ENCODE data around the gene IGHMBP2. TPM values are rescaled to one million over a fixed set of nuclear protein-coding genes. Genes with fewer than 3 reads are reported as not detected.

Gene IGHMBP2
- total and polyA plus RNA-seq, 2 donors from 2014 or later = 8.8 to 19.6 TPM

- peak; percentile 60 to 93 (median 74) for DNase-seq
Observed at GRCh38 chr11:68890490-68891231, 13.0 kb upstream of the IGHMBP2 start.

GRCh38 chr11:68891351-68891948 lies 12.2 kb upstream of the IGHMBP2 start:
- Histone ChIP-seq H3K4me3 (ENCODE audit: low read length in 3 of 3) (no peak overlapping the region), H3K36me3 (ENCODE audit: control insufficient read depth in 2 of 3, insufficient read depth in 3 of 3, low read length in 3 of 3) (peaks cover 2 to 26% (median 12%) of the 10 kb centered on the region in 3 donors), H3K27me3 (ENCODE audit: control insufficient read depth, insufficient read depth, low read length) (no peaks in the 10 kb centered on the region), H3K9ac (ENCODE audit: low read length in 3 of 3) (peak overlapping the region in 1 of 3 donors; percentile 12), H3K4me1 (ENCODE audit: control insufficient read depth in 2 of 3, insufficient read depth in 2 of 3, low read depth in 1 of 3, low read length in 3 of 3) (peaks cover 0 to 8% (median 5%) of the 10 kb centered on the region in 3 donors), H3K27ac (ENCODE audit: low read depth in 2 of 2, low read length in 2 of 2) (peak overlapping the region; percentile 23 to 28), H3K9me3 (ENCODE audit: control insufficient read depth in 2 of 3, insufficient read depth in 1 of 3, low read length in 3 of 3) (no peaks in the 10 kb centered on the region)
- DNase-seq (no peak), FAIRE-seq (no peak)
- intact Hi-C loops (cut with DNase I) = no loop called here
- TF ChIP-seq CTCF (IDR thresholded peaks at IDR 0.05; ENCODE audit: borderline replicate concordance, extremely low read depth, insufficient read depth) = no peak

More at GRCh38 chr11:68890490-68891231, 13.0 kb upstream of the IGHMBP2 start:
- peaks cover 2 to 18% (median 4%) of the 10 kb centered on the region in 3 donors for H3K36me3 ChIP-seq (ENCODE audit: control insufficient read depth in 2 of 3, insufficient read depth in 3 of 3, low read length in 3 of 3)
- H3K4me1 ChIP-seq (ENCODE audit: control insufficient read depth in 2 of 3, insufficient read depth in 2 of 3, low read depth in 1 of 3, low read length in 3 of 3) = peaks cover 0 to 8% (median 5%) of the 10 kb centered on the region in 3 donors
- H3K9me3 ChIP-seq (ENCODE audit: control insufficient read depth in 2 of 3, insufficient read depth in 1 of 3, low read length in 3 of 3) = no peaks in the 10 kb centered on the region
- FAIRE-seq = no peak
- H3K4me3 ChIP-seq (ENCODE audit: low read length in 3 of 3) = no peak overlapping the region
- peak overlapping the region; percentile 53 to 69 for H3K27ac ChIP-seq (ENCODE audit: low read depth in 2 of 2, low read length in 2 of 2)
- no peak overlapping the region for H3K9ac ChIP-seq (ENCODE audit: low read length in 3 of 3)
- H3K27me3 ChIP-seq (ENCODE audit: control insufficient read depth, insufficient read depth, low read length) = no peaks in the 10 kb centered on the region
- intact Hi-C loops (cut with DNase I) = no loop called here
- no peak for TF ChIP-seq CTCF (IDR thresholded peaks at IDR 0.05; ENCODE audit: borderline replicate concordance, extremely low read depth, insufficient read depth)

GRCh38 chr11:68892576-68892975 lies 11.1 kb upstream of the IGHMBP2 start:
- no peak overlapping the region for H3K9ac ChIP-seq (ENCODE audit: low read length in 3 of 3)
- no peaks in the 10 kb centered on the region for H3K27me3 ChIP-seq (ENCODE audit: control insufficient read depth, insufficient read depth, low read length)
- no peak overlapping the region for H3K27ac ChIP-seq (ENCODE audit: low read depth in 2 of 2, low read length in 2 of 2)
- H3K9me3 ChIP-seq (ENCODE audit: control insufficient read depth in 2 of 3, insufficient read depth in 1 of 3, low read length in 3 of 3) = no peaks in the 10 kb centered on the region
- no peak overlapping the region for H3K4me3 ChIP-seq (ENCODE audit: low read length in 3 of 3)
- TF ChIP-seq CTCF (IDR thresholded peaks at IDR 0.05; ENCODE audit: borderline replicate concordance, extremely low read depth, insufficient read depth) = no peak
- H3K4me1 ChIP-seq (ENCODE audit: control insufficient read depth in 2 of 3, insufficient read depth in 2 of 3, low read depth in 1 of 3, low read length in 3 of 3) = peaks cover 0 to 8% (median 5%) of the 10 kb centered on the region in 3 donors
- DNase-seq = no peak
- intact Hi-C loops (cut with DNase I) = no loop called here
- peaks cover 2 to 37% (median 18%) of the 10 kb centered on the region in 3 donors for H3K36me3 ChIP-seq (ENCODE audit: control insufficient read depth in 2 of 3, insufficient read depth in 3 of 3, low read length in 3 of 3)
- FAIRE-seq = no peak
